Activated CD4-positive, alpha-beta T cell treated with anti-CD3 and anti-CD28 coated beads for 4 hours (primary cell): ENCODE measurements around the gene SAP25.
"Not testable (repeated sequence)": the region's sequence is repeated elsewhere in the genome, so short reads cannot be mapped to it uniquely, and the experiment has no call there.

Experiments
- DNase-seq, 2 donors: peaks; one replicate each; pipeline ENCODE4 v3.0.0-alpha.2; 2020

Gene SAP25

GRCh38 chr7:100559127-100559526 lies 14.6 kb downstream of the SAP25 start:
- no peak for DNase-seq

- no peak for DNase-seq
Observed at GRCh38 chr7:100556541-100556940, 17.2 kb downstream of the SAP25 start.

GRCh38 chr7:100555701-100556100 lies 18.0 kb downstream of the SAP25 start:
- no peak for DNase-seq

- DNase-seq: no peak
Observed at GRCh38 chr7:100553032-100553431, 20.7 kb downstream of the SAP25 start.

- no peak for DNase-seq
Observed at GRCh38 chr7:100552532-100552931, 21.2 kb downstream of the SAP25 start.

- not testable (repeated sequence) for DNase-seq
Observed at GRCh38 chr7:100548446-100548845, 25.3 kb downstream of the SAP25 start.

- DNase-seq: no peak
Observed at GRCh38 chr7:100547872-100548271, 25.8 kb downstream of the SAP25 start.

- no peak for DNase-seq
Observed at GRCh38 chr7:100546926-100547800, 26.5 kb downstream of the SAP25 start.

- no peak for DNase-seq
Observed at GRCh38 chr7:100546129-100546925, 27.4 kb downstream of the SAP25 start.

GRCh38 chr7:100545360-100546128 lies 28.2 kb downstream of the SAP25 start:
- DNase-seq: peak; percentile 46 to 54

- DNase-seq: no peak
Observed at GRCh38 chr7:100544967-100545359, 28.7 kb downstream of the SAP25 start.

GRCh38 chr7:100544386-100544785 lies 29.3 kb downstream of the SAP25 start:
- DNase-seq: no peak

GRCh38 chr7:100543586-100543985 lies 30.1 kb downstream of the SAP25 start:
- DNase-seq: no peak

GRCh38 chr7:100541309-100541708 lies 32.4 kb downstream of the SAP25 start:
- DNase-seq: not testable (repeated sequence)

- DNase-seq: no peak
Observed at GRCh38 chr7:100540073-100540723, 33.5 kb downstream of the SAP25 start.

- no peak for DNase-seq
Observed at GRCh38 chr7:100539436-100540006, 34.2 kb downstream of the SAP25 start.

- peak; percentile 100 for DNase-seq
Observed at GRCh38 chr7:100538654-100539435, 34.9 kb downstream of the SAP25 start, which contains the start of gene AGFG2. AGFG2 (plus strand) TSS chr7:100539203; CDS start chr7:100539347, 144 bp downstream.

GRCh38 chr7:100538348-100538653 lies 35.4 kb downstream of the SAP25 start:
- DNase-seq: no peak

GRCh38 chr7:100536695-100537094 lies 37.0 kb downstream of the SAP25 start:
- not testable (repeated sequence) for DNase-seq

- not testable (repeated sequence) for DNase-seq
Observed at GRCh38 chr7:100535982-100536381, 37.7 kb downstream of the SAP25 start.
